Activated CD8-positive, alpha-beta memory T cell treated with anti-CD3 and anti-CD28 coated beads, Interleukin-2, amount 50 U/mL, for 48 hours (primary cell): Measurements from ENCODE around the gene ARHGEF12.

Experiments
- DNase-seq: peaks from one replicate; pipeline ENCODE4 v3.0.0-alpha.2; 2020

The ARHGEF12 gene

GRCh38 chr11:120523196-120523595 lies 187.0 kb downstream of the ARHGEF12 start:
- DNase-seq = no peak

- DNase-seq = no peak
These were observed 188.4 kb downstream of the ARHGEF12 start for GRCh38 chr11:120524536-120525085.

- DNase-seq = no peak
These were observed 189.3 kb downstream of the ARHGEF12 start for GRCh38 chr11:120525261-120526171.

GRCh38 chr11:120526241-120526640 lies 190.0 kb downstream of the ARHGEF12 start:
- DNase-seq = no peak

GRCh38 chr11:120527111-120527761 lies 191.0 kb downstream of the ARHGEF12 start:
- no peak for DNase-seq

- DNase-seq = no peak
These were observed 192.5 kb downstream of the ARHGEF12 start for GRCh38 chr11:120528749-120529148.

- DNase-seq = no peak
These were observed 193.0 kb downstream of the ARHGEF12 start for GRCh38 chr11:120529214-120529613.

- DNase-seq = no peak
These were observed 193.7 kb downstream of the ARHGEF12 start for GRCh38 chr11:120529911-120530310.

- no peak for DNase-seq
These were observed 196.0 kb downstream of the ARHGEF12 start for GRCh38 chr11:120532082-120532831.

GRCh38 chr11:120532832-120533196 lies 196.6 kb downstream of the ARHGEF12 start:
- no peak for DNase-seq

GRCh38 chr11:120536091-120536796 lies 200.0 kb downstream of the ARHGEF12 start:
- DNase-seq = no peak

GRCh38 chr11:120536797-120537169 lies 200.6 kb downstream of the ARHGEF12 start:
- DNase-seq = no peak

GRCh38 chr11:120537996-120538395 lies 201.8 kb downstream of the ARHGEF12 start:
- no peak for DNase-seq

GRCh38 chr11:120538707-120539106 lies 202.5 kb downstream of the ARHGEF12 start:
- DNase-seq = no peak
